ENCODE data around the gene NFATC2.
A peak's percentile ranks its signal among the peaks of the same experiment; 100 is the strongest.

Gene NFATC2

GRCh38 chr20:51342510-51343236 lies 199.8 kb downstream of the NFATC2 start:
- no peaks in the 10 kb centered on the region for H3K27me3 ChIP-seq (replicated peaks)
- TF ChIP-seq CTCF (IDR thresholded peaks at IDR 0.05; ENCODE audit: low read depth, low read length, missing control alignments): no peak
- H3K36me3 ChIP-seq (replicated peaks): no peaks in the 10 kb centered on the region
- no peak for DNase-seq
- in situ Hi-C loops (cut with HindIII; ENCODE audit: low pct_ligation_motif_present, low sequenced_read_pairs): no loop called here
- peak overlapping the region; percentile 100 for H3K27ac ChIP-seq
- H3K4me3 ChIP-seq (ENCODE audit: low read depth, low read length): no peak overlapping the region

GRCh38 chr20:51341581-51341980 lies 200.9 kb downstream of the NFATC2 start:
- in situ Hi-C loops (cut with HindIII; ENCODE audit: low pct_ligation_motif_present, low sequenced_read_pairs): no loop called here
- Histone ChIP-seq H3K4me3 (ENCODE audit: low read depth, low read length) (no peak overlapping the region), H3K27me3 (replicated peaks) (no peaks in the 10 kb centered on the region), H3K36me3 (replicated peaks) (no peaks in the 10 kb centered on the region), H3K27ac (peak overlapping the region; percentile 100)
- TF ChIP-seq CTCF (IDR thresholded peaks at IDR 0.05; ENCODE audit: low read depth, low read length, missing control alignments): no peak
- peak; percentile 88 for DNase-seq

GRCh38 chr20:51340451-51340840 lies 202.1 kb downstream of the NFATC2 start:
- DNase-seq: peak; percentile 63
- no peak overlapping the region for H3K4me3 ChIP-seq (ENCODE audit: low read depth, low read length)
- no peaks in the 10 kb centered on the region for H3K27me3 ChIP-seq (replicated peaks)
- peak overlapping the region; percentile 100 for H3K27ac ChIP-seq
- no peaks in the 10 kb centered on the region for H3K36me3 ChIP-seq (replicated peaks)
- in situ Hi-C loops (cut with HindIII; ENCODE audit: low pct_ligation_motif_present, low sequenced_read_pairs): no loop called here
- no peak for TF ChIP-seq CTCF (IDR thresholded peaks at IDR 0.05; ENCODE audit: low read depth, low read length, missing control alignments)

- no peak overlapping the region for H3K4me3 ChIP-seq (ENCODE audit: low read depth, low read length)
- no peaks in the 10 kb centered on the region for H3K27me3 ChIP-seq (replicated peaks)
- no peak for DNase-seq
- H3K27ac ChIP-seq: peak overlapping the region; percentile 100
- H3K36me3 ChIP-seq (replicated peaks): no peaks in the 10 kb centered on the region
- no peak for TF ChIP-seq CTCF (IDR thresholded peaks at IDR 0.05; ENCODE audit: low read depth, low read length, missing control alignments)
- in situ Hi-C loops (cut with HindIII; ENCODE audit: low pct_ligation_motif_present, low sequenced_read_pairs): no loop called here
These were observed 202.6 kb downstream of the NFATC2 start for GRCh38 chr20:51339721-51340450.

GRCh38 chr20:51338692-51339440 lies 203.7 kb downstream of the NFATC2 start:
- peak; percentile 95 for DNase-seq
- Histone ChIP-seq H3K27ac (peak overlapping the region; percentile 100), H3K4me3 (ENCODE audit: low read depth, low read length) (no peak overlapping the region), H3K27me3 (replicated peaks) (no peaks in the 10 kb centered on the region), H3K36me3 (replicated peaks) (no peaks in the 10 kb centered on the region)
- no peak for TF ChIP-seq CTCF (IDR thresholded peaks at IDR 0.05; ENCODE audit: low read depth, low read length, missing control alignments)
- in situ Hi-C loops (cut with HindIII; ENCODE audit: low pct_ligation_motif_present, low sequenced_read_pairs): no loop called here
